DOHH2 (cell line): ENCODE results near the gene SLC44A3.

Experiments
- EZH2phosphoT487 ChIP-seq: fragments of 200-600 bp; sonication (generic); IDR thresholded peaks from 2 replicates; pipeline ENCODE4 v1.6.1; 2017; ENCODE audit warnings: borderline replicate concordance, mild to moderate bottlenecking, antibody characterized with exemption, low read length, moderate library complexity, mixed read lengths
- TF ChIP-seq, protein P1 (sequence below): fragments of 200-600 bp; sonication (generic); IDR thresholded peaks from one replicate; pipeline ENCODE4 v1.5.1; 2014; ENCODE audit warnings: antibody characterized with exemption, mild to moderate bottlenecking, low read depth, low read length; ENCODE audit not compliant: poor library complexity, severe bottlenecking

DNA sequence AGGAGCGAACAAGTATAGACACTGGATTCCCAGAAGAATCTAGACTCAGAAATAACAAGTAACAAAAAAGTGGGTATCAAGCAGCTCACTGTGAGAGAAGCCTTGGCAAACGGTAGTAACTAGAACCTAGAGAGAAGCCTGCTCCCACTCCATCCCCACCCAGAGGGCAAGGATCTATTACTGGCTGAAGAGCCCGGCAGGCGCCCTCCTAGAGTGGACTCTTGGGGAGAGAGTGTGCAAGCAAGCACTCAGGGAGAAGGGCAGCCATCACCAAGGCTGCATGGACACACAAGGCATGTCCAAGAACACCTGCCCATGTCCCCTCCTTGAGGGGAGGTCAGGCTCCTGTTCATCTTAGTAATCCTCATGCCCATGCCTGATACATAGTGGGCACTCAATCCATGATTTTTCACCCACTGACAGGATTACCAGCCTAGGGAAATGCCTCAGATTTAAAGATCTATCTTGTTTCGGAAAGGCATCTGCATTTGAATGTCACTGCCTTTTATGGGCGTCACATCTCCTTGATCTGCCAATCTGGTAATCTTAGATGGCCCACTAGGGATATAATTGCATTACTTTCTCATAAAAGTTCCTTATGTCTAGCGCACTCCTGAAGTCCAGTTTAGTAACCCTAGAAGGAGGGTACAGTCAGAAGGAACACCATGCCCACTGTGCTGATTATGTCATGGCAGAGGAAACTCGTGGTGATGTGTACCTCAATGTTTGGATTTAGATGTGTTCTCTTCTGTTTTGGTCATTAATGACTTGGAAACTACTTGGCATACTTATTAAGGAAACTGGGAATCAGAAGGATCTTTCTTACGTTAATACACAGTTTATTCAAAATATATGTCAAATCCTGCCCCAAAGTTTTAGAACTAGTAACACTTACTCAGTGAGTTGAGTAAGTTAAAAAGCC is 92.4 kb downstream of the SLC44A3 start:
- TF ChIP-seq, protein P1, sequence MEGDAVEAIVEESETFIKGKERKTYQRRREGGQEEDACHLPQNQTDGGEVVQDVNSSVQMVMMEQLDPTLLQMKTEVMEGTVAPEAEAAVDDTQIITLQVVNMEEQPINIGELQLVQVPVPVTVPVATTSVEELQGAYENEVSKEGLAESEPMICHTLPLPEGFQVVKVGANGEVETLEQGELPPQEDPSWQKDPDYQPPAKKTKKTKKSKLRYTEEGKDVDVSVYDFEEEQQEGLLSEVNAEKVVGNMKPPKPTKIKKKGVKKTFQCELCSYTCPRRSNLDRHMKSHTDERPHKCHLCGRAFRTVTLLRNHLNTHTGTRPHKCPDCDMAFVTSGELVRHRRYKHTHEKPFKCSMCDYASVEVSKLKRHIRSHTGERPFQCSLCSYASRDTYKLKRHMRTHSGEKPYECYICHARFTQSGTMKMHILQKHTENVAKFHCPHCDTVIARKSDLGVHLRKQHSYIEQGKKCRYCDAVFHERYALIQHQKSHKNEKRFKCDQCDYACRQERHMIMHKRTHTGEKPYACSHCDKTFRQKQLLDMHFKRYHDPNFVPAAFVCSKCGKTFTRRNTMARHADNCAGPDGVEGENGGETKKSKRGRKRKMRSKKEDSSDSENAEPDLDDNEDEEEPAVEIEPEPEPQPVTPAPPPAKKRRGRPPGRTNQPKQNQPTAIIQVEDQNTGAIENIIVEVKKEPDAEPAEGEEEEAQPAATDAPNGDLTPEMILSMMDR: no peak
- TF ChIP-seq EZH2phosphoT487: no peak
